Natural killer cell (primary cell): Measurements from ENCODE around the gene ZBTB7B. TPM values are rescaled to one million over a fixed set of nuclear protein-coding genes. Genes with fewer than 3 reads are reported as not detected.

Source experiments
- ATAC-seq, 3 donors: fragments of 150-1000 bp in 2 of 3; fragments of 200-7000 bp in 1 of 3; cut with Tn5 transposase; 1 replicate in 1 of 3; 2 replicates in 2 of 3; pipeline ENCODE4 v1.10.0; 2021; ENCODE audit warnings: mild to moderate bottlenecking in 2 of 3, moderate library complexity in 2 of 3
- DNase-seq, 2 donors: peaks; one replicate each; pipeline versions ENCODE4 v3.0.0 to v3.0.0-alpha.2; 2013 to 2021; ENCODE audit warnings: mixed read lengths in 1 of 2
- H3K27ac ChIP-seq: one replicate; pipeline ENCODE4 v1.5.1; 2013; ENCODE audit warnings: mild to moderate bottlenecking, low read length
- H3K27me3 ChIP-seq: one replicate; pipeline ENCODE4 v1.6.1; 2013; ENCODE audit warnings: low read length; ENCODE audit not compliant: control insufficient read depth, insufficient read depth
- H3K36me3 ChIP-seq: one replicate; pipeline ENCODE4 v1.6.1; 2013; ENCODE audit warnings: low read length; ENCODE audit not compliant: control insufficient read depth, insufficient read depth
- H3K4me1 ChIP-seq: one replicate; pipeline ENCODE4 v1.6.1; 2013; ENCODE audit warnings: low read length; ENCODE audit not compliant: control insufficient read depth, insufficient read depth
- H3K4me3 ChIP-seq: one replicate; pipeline ENCODE4 v1.5.1; 2013; ENCODE audit warnings: low read length
- H3K9me3 ChIP-seq: one replicate; pipeline ENCODE4 v1.6.1; 2013; ENCODE audit warnings: low read length; ENCODE audit not compliant: control insufficient read depth, insufficient read depth
- H3K27ac Mint-ChIP-seq, 2 donors: one replicate each; pipeline ENCODE4 v1.8.0; 2022; ENCODE audit warnings: mild to moderate bottlenecking in 2 of 2, mixed read lengths in 2 of 2, moderate library complexity in 1 of 2
- H3K27me3 Mint-ChIP-seq, 2 donors: one replicate each; pipeline ENCODE4 v1.8.0; 2022; ENCODE audit warnings: low read depth in 2 of 2, mixed read lengths in 2 of 2
- H3K36me3 Mint-ChIP-seq: one replicate; pipeline ENCODE4 v1.8.0; 2022; ENCODE audit warnings: mixed read lengths
- H3K4me1 Mint-ChIP-seq, 2 donors: one replicate each; pipeline ENCODE4 v1.8.0; 2022; ENCODE audit warnings: mixed read lengths in 2 of 2
- H3K4me3 Mint-ChIP-seq: one replicate; pipeline ENCODE4 v1.8.0; 2022; ENCODE audit warnings: mild to moderate bottlenecking, moderate library complexity, mixed read lengths
- H3K9me3 Mint-ChIP-seq, 2 donors: one replicate each; pipeline ENCODE4 v1.8.0; 2022; ENCODE audit warnings: mixed read lengths in 2 of 2
- WGBS: methylation state at CpG from one replicate; pipeline ENCODE4 v1.1.7; 2013; ENCODE audit warnings: missing lambda C conversion rate; ENCODE audit not compliant: insufficient coverage; 5-methylcytosine and 5-hydroxymethylcytosine counted together
- intact Hi-C: fragments of 100-400 bp; cut with micrococcal nuclease; formaldehyde crosslinking; loops from one replicate; pipeline ENCODE4 v1.14.2; 2022
- total RNA-seq, 4 donors: library from RNA; stranded (reverse); fragments of 120-200 nt in 1 of 4; gene quantifications; one replicate each; pipeline versions ENCODE4 v1.2.3 to v1.2.4, GENCODE V29; 2013 to 2022
- TF ChIP-seq, protein P1 (sequence below): fragments of 200-600 bp; IDR thresholded peaks from one replicate; pipeline ENCODE4 v1.8.0; 2022; ENCODE audit warnings: antibody characterized with exemption

The ZBTB7B gene
- total RNA-seq, 3 donors from 2014 or later (not counting 1 experiment from before 2014, with no cell fraction given): 61.2 to 75.4 (median 63.3) TPM

GRCh38 chr1:155044812-155045657 lies 42.4 kb downstream of the ZBTB7B start:
- H3K27me3 ChIP-seq: no peaks in the 10 kb centered on the region
- Mint-ChIP-seq H3K27me3 (peaks cover 0 to 3% of the 10 kb centered on the region in 2 donors), H3K4me3 (no peak overlapping the region), H3K27ac (no peak overlapping the region), H3K36me3 (no peaks in the 10 kb centered on the region), H3K9me3 (no peaks in the 10 kb centered on the region), H3K4me1 (peaks cover 6 to 13% of the 10 kb centered on the region in 2 donors)
- no peak overlapping the region for H3K4me3 ChIP-seq
- H3K27ac ChIP-seq: no peak overlapping the region
- H3K4me1 ChIP-seq: peaks cover 3% of the 10 kb centered on the region
- no peaks in the 10 kb centered on the region for H3K9me3 ChIP-seq
- DNase-seq: peak; percentile 38 to 81
- peak; percentile 83 to 99 (median 97) for ATAC-seq
- TF ChIP-seq, protein P1, sequence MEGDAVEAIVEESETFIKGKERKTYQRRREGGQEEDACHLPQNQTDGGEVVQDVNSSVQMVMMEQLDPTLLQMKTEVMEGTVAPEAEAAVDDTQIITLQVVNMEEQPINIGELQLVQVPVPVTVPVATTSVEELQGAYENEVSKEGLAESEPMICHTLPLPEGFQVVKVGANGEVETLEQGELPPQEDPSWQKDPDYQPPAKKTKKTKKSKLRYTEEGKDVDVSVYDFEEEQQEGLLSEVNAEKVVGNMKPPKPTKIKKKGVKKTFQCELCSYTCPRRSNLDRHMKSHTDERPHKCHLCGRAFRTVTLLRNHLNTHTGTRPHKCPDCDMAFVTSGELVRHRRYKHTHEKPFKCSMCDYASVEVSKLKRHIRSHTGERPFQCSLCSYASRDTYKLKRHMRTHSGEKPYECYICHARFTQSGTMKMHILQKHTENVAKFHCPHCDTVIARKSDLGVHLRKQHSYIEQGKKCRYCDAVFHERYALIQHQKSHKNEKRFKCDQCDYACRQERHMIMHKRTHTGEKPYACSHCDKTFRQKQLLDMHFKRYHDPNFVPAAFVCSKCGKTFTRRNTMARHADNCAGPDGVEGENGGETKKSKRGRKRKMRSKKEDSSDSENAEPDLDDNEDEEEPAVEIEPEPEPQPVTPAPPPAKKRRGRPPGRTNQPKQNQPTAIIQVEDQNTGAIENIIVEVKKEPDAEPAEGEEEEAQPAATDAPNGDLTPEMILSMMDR: peak; percentile 70
- intact Hi-C loops: loop anchor here (1.0 kb wide), 2 partner anchors 16 to 40 kb away; no protein-coding TSS in a partner anchor
- WGBS: 58% methylated on average over 7 of the region's 7 CpGs
- no peaks in the 10 kb centered on the region for H3K36me3 ChIP-seq

- Histone ChIP-seq H3K27ac (no peak overlapping the region), H3K4me1 (peaks cover 31% of the 10 kb centered on the region), H3K4me3 (no peak overlapping the region), H3K36me3 (no peaks in the 10 kb centered on the region), H3K27me3 (no peaks in the 10 kb centered on the region), H3K9me3 (no peaks in the 10 kb centered on the region)
- ATAC-seq: no peak
- DNase-seq: no peak
- TF ChIP-seq, protein P1: no peak
- intact Hi-C loops: no loop called here
- Mint-ChIP-seq H3K36me3 (no peaks in the 10 kb centered on the region), H3K27me3 (peaks cover 0 to 2% of the 10 kb centered on the region in 2 donors), H3K4me3 (no peak overlapping the region), H3K4me1 (peaks cover 13 to 42% of the 10 kb centered on the region in 2 donors), H3K27ac (no peak overlapping the region), H3K9me3 (no peaks in the 10 kb centered on the region)
- 93% methylated on average over 8 of the region's 8 CpGs for WGBS
Observed at GRCh38 chr1:155048449-155049334, 46.1 kb downstream of the ZBTB7B start.

GRCh38 chr1:155049651-155050559 lies 47.3 kb downstream of the ZBTB7B start:
- Histone ChIP-seq H3K4me3 (no peak overlapping the region), H3K27me3 (no peaks in the 10 kb centered on the region), H3K27ac (no peak overlapping the region), H3K36me3 (no peaks in the 10 kb centered on the region), H3K9me3 (no peaks in the 10 kb centered on the region), H3K4me1 (peaks cover 31% of the 10 kb centered on the region)
- DNase-seq (no peak), ATAC-seq (no peak)
- 31% methylated on average over 10 of the region's 10 CpGs for WGBS
- no peaks in the 10 kb centered on the region for H3K9me3 Mint-ChIP-seq
- intact Hi-C loops: loop anchor here (1.0 to 5.0 kb wide), 2 partner anchors 14 to 93 kb away; partner anchors contain the start of gene PBXIP1
- H3K27ac Mint-ChIP-seq: peak overlapping the region in 1 of 2 donors; percentile 75
- H3K4me1 Mint-ChIP-seq: peaks cover 13 to 38% of the 10 kb centered on the region in 2 donors
- no peaks in the 10 kb centered on the region for H3K27me3 Mint-ChIP-seq
- H3K4me3 Mint-ChIP-seq: peak overlapping the region; percentile 85
- no peaks in the 10 kb centered on the region for H3K36me3 Mint-ChIP-seq
- TF ChIP-seq, protein P1: no peak
